AG04449 (cell line): ENCODE data around the gene PRICKLE2.
A peak's percentile ranks its signal among the peaks of the same experiment; 100 is the strongest.

Experiments used
- CTCF ChIA-PET: fragments of 350-600 bp; formaldehyde crosslinking; extraction: SDS; loops from one replicate; lab custom pipeline; 2021; ENCODE audit warnings: antibody characterized with exemption; lab: Yijun Ruan, JAX
- POLR2A ChIA-PET: fragments of 400-600, 350-600 bp; formaldehyde crosslinking; extraction: SDS; loops from one replicate; lab custom pipeline; 2020; ENCODE audit warnings: antibody characterized with exemption, inconsistent platforms; lab: Yijun Ruan, JAX
- DNase-seq: peaks from one replicate; pipeline ENCODE4 v3.0.0-alpha.2; 2010; ENCODE audit warnings: low read depth, low spot score
- H3K4me3 ChIP-seq: 2 replicates; pipeline ENCODE4 v1.5.1; 2011; ENCODE audit warnings: low read depth, mild to moderate bottlenecking, control low read depth, low read length
- TF ChIP-seq, protein P1 (sequence below): IDR thresholded peaks from one replicate; pipeline ENCODE4 v1.5.1; 2011; ENCODE audit warnings: mild to moderate bottlenecking, moderate library complexity, low read length, control low read depth, inconsistent platforms; ENCODE audit not compliant: insufficient read depth; ENCODE audit errors: missing control alignments

Gene PRICKLE2

DNA sequence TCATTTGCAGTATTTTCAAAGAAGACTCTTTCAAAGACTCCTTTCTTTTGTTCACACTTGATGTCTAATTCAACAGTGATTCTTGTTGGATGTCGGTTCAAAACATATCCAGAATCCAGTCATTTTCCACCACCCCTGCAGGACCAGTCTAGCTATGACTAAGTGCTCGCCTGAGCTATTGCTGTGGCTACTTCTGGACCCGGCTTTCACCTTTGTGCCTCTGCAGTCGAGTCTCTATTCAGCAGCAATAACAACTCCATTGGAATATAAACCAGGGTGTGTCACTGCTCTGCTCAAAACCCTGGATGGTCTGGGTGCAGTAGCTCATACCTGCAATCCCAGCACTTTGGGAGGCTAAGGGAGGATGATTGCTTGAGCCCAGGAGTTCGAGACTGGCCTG is 55.0 kb downstream of the PRICKLE2 start:
- POLR2A ChIA-PET = no interaction called here
- no peak overlapping the region for H3K4me3 ChIP-seq
- CTCF ChIA-PET = interaction anchor here (0.8 to 1.8 kb wide), 3 partner anchors 11 to 153 kb away, joined by 3 to 5 read pairs (median 3); no protein-coding TSS in a partner anchor
- TF ChIP-seq, protein P1, sequence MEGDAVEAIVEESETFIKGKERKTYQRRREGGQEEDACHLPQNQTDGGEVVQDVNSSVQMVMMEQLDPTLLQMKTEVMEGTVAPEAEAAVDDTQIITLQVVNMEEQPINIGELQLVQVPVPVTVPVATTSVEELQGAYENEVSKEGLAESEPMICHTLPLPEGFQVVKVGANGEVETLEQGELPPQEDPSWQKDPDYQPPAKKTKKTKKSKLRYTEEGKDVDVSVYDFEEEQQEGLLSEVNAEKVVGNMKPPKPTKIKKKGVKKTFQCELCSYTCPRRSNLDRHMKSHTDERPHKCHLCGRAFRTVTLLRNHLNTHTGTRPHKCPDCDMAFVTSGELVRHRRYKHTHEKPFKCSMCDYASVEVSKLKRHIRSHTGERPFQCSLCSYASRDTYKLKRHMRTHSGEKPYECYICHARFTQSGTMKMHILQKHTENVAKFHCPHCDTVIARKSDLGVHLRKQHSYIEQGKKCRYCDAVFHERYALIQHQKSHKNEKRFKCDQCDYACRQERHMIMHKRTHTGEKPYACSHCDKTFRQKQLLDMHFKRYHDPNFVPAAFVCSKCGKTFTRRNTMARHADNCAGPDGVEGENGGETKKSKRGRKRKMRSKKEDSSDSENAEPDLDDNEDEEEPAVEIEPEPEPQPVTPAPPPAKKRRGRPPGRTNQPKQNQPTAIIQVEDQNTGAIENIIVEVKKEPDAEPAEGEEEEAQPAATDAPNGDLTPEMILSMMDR = no peak
- no peak for DNase-seq

DNA sequence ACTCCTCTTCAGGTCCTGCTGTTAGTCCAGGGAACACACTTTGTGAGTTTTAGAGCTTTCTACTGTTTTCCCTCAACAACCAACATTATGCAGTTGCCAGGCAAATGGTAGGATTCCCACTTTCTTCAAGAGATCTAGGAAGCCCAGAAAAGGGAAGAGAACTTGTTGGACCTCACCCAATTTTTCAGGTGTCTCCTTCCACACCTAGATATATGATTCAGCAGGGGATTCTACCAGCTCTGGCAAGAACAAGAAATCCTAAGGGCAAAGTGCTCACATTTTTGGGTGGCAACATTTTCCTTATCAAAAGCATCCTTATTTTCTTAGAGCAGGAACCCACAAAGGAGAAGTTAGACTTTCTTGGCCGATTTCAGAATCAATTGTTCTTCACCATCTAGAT is 57.4 kb downstream of the PRICKLE2 start:
- CTCF ChIA-PET = interaction anchor here (0.9 to 2.1 kb wide), 3 partner anchors 16 to 316 kb away, joined by 3 to 5 read pairs (median 4); no protein-coding TSS in a partner anchor
- no peak overlapping the region for H3K4me3 ChIP-seq
- POLR2A ChIA-PET = no interaction called here
- no peak for DNase-seq
- TF ChIP-seq, protein P1 = no peak

DNA sequence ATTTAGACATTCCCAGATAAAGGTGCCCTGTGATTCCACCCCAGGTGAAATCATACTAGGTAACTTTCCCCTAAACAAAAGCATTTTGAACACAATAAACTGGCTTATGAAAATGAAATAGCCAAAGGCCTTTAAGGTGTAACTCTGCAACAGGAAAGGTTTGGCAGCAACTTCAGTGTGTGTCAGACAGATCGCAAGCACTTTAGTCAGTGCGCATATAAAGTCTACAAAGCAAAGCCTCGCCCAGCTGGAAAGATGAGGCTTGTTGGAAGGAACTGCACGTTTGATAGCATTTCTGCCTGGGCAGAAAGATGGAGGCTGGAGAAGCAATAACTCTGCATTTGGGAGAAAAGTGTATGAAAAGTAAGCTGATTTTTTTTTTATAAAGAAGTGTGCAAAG is 57.9 kb downstream of the PRICKLE2 start:
- ChIA-PET POLR2A (no interaction called here), CTCF (interaction anchor here (0.7 to 2.1 kb wide), 6 partner anchors 9 to 231 kb away, joined by 3 to 4 read pairs (median 3); no protein-coding TSS in a partner anchor)
- DNase-seq = no peak
- H3K4me3 ChIP-seq = no peak overlapping the region
- TF ChIP-seq, protein P1 = no peak

DNA sequence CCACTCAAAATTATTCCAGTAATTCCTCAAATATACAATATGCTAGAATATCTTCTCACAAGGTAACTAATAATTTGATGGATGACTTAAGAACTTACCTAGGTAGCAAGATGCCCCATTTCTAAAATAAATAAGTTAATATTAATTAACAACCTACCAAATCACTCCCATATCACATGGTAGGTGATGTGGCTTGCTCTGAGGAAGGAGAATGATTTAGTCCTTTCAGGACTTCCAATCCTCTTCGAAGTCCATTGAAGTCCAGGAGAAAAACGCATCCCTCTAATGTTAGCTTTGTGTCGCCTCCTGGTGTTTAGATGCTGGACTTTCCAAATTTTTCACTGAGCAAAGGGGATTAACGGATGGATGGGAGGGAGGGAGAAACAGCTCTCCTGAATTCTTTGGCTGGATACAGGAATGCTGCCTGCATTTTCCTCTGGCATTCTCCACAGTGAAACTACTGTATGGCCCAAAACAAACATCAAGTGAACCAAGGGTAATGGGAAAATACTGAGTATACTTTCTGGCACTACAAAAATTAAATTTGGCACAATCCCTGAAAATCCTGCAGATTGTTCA is 58.6 kb downstream of the PRICKLE2 start:
- ChIA-PET POLR2A (interaction anchor here (0.7 kb wide), 1 partner anchor 149 kb away, joined by 3 read pairs; no protein-coding TSS in a partner anchor), CTCF (interaction anchor here (0.7 to 2.1 kb wide), 6 partner anchors 8 to 232 kb away, joined by 3 to 5 read pairs (median 4); no protein-coding TSS in a partner anchor)
- TF ChIP-seq, protein P1 = peak; percentile 25
- no peak overlapping the region for H3K4me3 ChIP-seq
- no peak for DNase-seq

DNA sequence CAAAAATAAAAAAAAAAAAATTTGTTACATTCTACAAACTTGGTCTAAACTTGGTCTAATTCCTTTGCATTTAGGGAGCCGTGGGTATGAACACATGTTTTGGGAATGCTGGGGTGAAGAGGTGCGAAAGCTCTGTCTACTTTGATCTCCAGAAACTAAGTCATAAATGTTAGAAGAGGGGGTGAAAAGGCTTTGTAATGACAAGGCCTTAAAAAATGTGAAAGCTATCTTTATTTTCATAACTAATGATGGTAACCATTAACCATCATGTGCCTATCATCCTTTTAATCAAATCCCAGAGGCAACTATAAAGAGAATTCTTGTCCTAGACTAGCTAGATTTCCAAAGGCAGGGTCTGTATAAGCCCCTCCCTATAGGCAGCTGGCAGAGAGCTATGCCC is 60.9 kb downstream of the PRICKLE2 start:
- no peak for DNase-seq
- no peak overlapping the region for H3K4me3 ChIP-seq
- TF ChIP-seq, protein P1 = no peak
- CTCF ChIA-PET = interaction anchor here (1.0 to 2.0 kb wide), 3 partner anchors 80 to 137 kb away, joined by 3 to 5 read pairs (median 3); no protein-coding TSS in a partner anchor
- POLR2A ChIA-PET = interaction anchor here (0.8 to 1.2 kb wide), 2 partner anchors 14 to 23 kb away, joined by 3 to 4 read pairs; no protein-coding TSS in a partner anchor

DNA sequence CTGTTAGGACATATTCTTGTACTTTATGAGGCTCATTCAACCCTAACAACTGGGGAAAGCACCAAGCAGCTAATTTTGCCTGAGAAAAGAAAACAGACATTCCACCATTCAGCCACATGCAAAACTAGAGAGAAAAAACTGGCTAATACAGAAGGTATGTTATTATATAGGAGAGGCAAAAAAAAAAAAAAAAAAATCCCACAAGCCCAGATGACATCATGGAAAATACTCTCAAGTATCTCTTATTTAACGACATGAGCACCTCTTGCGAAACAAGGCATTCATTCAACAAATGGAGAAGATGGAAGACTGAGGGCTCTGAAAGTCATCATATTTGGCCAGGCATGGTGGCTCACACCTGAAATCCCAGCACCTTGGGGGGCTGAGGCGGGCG is 61.5 kb downstream of the PRICKLE2 start:
- ChIA-PET POLR2A (interaction anchor here (0.6 to 1.2 kb wide), 3 partner anchors 14 to 299 kb away, joined by 3 to 4 read pairs (median 3); no protein-coding TSS in a partner anchor), CTCF (interaction anchor here (0.7 to 2.0 kb wide), 5 partner anchors 9 to 236 kb away, joined by 3 to 8 read pairs (median 5); no protein-coding TSS in a partner anchor)
- DNase-seq = peak; percentile 93
- TF ChIP-seq, protein P1 = no peak
- H3K4me3 ChIP-seq = no peak overlapping the region
